ENCODE data around the gene TRIM9.
A peak's percentile ranks its signal among the peaks of the same experiment; 100 is the strongest.

The TRIM9 gene

DNA sequence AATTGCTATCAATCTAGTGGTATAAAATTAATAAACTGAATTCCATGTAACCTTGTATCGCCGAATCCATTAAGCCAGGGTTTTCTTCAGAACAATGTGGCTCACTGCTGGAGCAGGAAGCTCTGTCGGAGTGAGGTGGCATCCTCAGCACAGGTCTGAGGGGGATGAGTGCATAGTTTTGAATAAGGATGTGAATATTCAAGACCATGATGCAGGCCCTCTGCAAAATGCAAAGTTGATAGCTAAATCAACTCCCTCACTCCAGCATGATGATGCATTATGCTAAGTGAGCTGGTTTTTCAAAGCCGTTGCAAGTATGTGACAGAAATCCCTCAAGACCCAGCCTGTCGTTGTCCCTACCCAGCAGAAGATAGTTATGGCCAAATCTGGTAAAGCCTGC lies 53.0 kb downstream of the TRIM9 start:
- DNase-seq = no peak

- no peak for DNase-seq
Measured at GRCh38 chr14:51041108-51041531, 53.8 kb downstream of the TRIM9 start.

GRCh38 chr14:51039252-51039651 lies 55.7 kb downstream of the TRIM9 start:
- DNase-seq = no peak

DNA sequence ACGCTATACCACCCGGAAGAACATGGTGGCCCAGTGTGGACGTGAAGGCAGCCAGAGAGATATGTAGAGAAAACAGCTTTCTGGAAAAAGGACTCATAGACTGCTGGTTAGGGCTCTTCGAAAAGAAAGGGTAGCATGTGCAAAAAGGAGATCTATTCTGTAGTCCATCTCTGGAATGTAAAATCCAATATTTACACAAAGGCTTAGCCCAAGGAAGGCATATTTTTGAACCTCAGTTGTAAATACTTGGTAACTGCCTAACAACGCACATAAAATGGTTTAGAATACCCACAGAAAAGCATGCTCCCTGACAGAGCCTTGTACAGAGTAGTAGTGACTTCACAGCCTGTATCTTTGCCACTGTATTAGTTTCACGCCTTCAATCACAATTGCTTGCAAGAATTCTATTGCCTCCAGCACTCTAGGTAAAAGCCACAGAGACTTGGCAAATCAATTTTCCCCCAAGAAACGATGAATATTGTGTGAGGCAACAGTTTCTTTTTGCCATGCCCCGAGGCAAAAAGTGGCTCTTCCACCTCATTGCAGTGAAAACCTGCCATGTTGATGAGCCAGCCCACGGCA lies 59.2 kb downstream of the TRIM9 start:
- DNase-seq = no peak

- no peak for DNase-seq
Measured at GRCh38 chr14:51028851-51029754, 65.8 kb downstream of the TRIM9 start.

DNA sequence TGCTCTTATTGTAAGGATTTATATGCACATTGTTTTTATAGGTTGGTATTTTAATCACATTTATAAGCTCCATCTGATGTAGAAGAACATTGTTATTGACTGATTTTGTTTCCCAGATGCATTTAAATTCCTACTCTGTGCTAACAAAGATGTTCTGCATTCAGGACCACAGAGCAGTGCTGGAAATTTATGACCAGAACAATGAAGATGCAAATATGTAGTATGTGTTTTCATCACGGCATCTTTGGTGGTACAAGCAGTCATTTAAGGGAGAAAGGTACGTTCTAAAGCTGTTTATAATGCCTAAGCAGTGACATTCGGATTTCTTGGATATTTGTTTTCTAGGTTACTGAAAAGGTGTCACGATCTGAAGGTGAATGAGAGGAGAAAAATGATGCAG lies 66.5 kb downstream of the TRIM9 start:
- no peak for DNase-seq

GRCh38 chr14:51024377-51024776 lies 70.5 kb downstream of the TRIM9 start:
- DNase-seq = no peak

- no peak for DNase-seq
Measured at GRCh38 chr14:51023964-51024363, 70.9 kb downstream of the TRIM9 start.

- no peak for DNase-seq
Measured at GRCh38 chr14:51022769-51023168, 72.1 kb downstream of the TRIM9 start.

- DNase-seq = no peak
Measured at GRCh38 chr14:51020024-51020710, 74.7 kb downstream of the TRIM9 start.

GRCh38 chr14:51019089-51019488 lies 75.8 kb downstream of the TRIM9 start:
- DNase-seq = no peak

DNA sequence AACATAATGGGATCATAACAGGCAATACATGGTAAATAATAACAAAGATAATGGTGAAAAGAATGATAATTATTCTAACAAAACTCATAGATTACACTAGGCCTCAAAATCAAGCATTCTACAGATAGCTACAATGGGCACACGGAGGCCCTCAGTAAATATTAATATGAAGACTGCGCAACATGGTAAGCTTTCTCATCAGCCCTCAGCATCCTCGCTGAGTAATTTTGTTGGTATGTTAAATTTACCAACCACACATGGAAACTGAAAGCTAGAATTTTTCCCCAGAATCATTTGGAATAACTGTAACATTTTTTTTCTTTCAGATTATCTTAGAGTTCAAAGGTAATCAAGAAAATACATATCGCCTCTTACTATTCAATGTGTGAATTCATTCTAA lies 76.4 kb downstream of the TRIM9 start:
- no peak for DNase-seq

DNA sequence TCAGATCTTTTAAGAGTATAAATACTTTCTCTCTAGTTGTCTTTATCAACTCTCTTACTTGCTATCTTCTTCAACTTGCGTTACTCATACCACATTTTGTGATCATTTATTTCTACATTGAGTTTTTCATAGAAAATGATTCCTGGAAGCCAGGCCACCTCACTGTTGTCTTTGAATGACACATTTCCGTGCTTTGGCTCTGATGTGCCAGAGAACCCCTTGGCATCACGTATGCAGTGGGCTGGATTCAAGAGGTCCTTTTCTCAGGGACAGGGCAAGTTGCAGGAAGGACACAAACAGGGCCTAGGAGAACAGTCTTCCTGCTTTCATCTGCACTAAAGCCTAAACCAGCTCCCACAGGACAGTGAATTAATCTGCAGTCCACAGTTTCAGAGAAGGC lies 80.3 kb downstream of the TRIM9 start:
- DNase-seq = no peak

DNA sequence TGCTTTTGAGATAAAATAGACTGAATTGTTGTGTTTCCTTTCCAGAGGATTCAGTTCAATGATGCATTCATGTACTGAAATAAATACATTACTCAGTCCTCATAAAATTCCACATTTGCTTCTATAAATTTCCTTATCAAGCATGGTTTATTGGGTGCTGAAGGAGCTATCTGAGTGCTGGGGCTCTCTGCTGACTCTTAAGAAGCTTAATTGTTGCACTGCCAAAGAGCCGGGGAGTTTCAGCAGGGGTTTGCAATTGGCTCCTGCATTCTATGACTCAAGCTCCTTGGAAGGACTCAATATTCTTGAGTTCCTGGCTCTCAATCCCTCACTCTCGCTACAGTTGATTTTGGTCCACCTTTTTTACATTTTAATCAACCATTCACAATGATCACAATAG lies 80.8 kb downstream of the TRIM9 start:
- DNase-seq = no peak

DNA sequence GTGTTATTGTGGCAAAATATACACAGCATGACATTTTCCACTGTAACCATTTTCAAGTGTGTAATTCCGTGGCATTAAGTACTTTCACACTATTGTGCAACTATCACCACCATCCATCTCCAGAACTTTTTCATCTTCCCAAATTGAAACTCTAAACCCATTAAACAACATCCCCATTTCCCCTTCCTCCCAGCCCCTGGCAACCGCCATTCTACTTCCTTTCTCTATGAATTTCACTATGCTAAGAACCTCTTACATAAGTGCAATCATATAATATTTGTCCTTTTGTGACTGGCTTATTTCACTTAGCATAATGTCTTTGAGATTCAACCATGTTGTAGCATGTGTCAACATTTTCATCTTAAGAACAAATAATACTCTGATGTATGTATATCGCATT lies 82.8 kb downstream of the TRIM9 start:
- DNase-seq = no peak

DNA sequence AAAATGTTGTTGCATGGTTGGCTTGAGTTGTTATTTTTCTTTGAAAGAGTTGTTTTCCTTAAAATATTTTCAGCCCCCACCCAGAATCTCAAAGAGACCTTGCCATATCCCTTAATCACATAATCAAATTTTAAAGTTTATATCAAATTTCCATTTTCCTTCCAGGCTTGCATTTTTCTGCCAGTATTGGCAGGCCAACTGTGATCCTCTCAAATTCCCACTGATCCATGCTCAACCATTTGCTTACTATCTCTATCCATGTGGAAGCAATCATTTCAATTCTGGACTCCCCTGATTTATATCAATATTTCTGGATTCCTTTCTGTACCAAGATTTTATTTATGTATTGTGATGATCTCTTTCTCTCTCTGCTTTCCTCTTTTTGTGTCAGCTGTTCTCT lies 86.5 kb downstream of the TRIM9 start:
- no peak for DNase-seq

DNA sequence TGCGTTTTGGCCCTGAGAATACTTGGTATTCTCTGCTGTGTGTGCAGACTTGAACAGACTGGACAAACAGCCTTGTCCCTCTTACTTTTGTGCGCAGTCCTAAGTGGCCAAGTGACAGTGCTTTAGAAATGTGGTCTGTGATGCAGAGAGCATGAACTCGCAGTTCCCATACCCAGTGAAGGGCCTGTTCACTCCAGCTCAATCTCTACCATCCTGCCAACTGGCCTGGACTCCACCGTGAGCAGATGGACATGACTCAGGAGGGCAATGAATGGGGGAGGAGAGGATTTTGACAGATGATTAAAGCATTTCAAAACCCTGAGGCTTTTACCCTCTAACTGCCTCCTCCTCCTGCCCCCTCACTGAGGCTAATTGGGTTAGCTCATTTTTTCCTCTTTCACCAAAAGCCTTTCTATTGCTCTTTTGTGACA lies 88.1 kb downstream of the TRIM9 start:
- peak; percentile 3 for DNase-seq

DNA sequence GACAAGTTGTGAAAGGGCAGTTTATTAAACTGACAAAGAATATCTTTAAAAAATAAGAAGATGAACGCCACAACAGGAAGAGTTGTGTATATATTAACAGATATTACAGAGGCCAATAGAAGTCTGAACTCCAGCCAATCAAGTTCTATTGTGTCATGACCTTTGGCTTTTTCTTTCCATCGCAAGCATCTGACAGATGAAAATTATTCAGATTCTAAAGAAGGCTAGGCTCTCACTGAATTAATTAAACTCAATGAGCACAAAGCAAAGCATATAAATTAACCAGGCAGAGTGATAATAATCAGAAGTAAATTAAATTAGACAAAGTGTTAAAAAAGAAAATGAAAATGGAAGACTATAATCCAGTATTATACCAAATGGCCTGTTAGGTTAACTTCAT lies 88.6 kb downstream of the TRIM9 start:
- no peak for DNase-seq

- DNase-seq = no peak
Measured at GRCh38 chr14:51004801-51005526, 89.9 kb downstream of the TRIM9 start.

DNA sequence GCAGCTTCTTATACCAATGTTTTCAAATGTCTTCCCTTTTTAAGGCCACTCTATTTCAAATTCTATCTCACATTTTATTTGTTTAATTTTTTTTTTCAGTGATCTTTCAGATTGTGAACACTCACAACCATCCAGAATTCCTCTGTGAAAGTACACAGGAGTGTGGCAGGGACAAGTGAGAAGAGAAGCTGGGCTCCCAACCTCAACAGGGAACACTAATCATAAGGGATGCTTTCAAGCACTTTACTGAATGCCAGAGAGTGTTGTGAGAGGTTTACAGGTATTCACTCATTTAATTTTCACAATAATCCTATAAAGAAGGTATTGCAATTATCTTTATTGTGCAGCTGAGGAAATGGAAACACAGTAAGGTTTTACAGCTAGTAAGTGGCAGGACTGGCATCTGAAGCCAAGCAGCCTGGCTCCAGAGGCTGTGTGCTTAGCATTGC lies 90.5 kb downstream of the TRIM9 start:
- DNase-seq = no peak

GRCh38 chr14:51002406-51002999 lies 92.4 kb downstream of the TRIM9 start:
- DNase-seq = no peak

GRCh38 chr14:51000566-51000965 lies 94.3 kb downstream of the TRIM9 start:
- no peak for DNase-seq

DNA sequence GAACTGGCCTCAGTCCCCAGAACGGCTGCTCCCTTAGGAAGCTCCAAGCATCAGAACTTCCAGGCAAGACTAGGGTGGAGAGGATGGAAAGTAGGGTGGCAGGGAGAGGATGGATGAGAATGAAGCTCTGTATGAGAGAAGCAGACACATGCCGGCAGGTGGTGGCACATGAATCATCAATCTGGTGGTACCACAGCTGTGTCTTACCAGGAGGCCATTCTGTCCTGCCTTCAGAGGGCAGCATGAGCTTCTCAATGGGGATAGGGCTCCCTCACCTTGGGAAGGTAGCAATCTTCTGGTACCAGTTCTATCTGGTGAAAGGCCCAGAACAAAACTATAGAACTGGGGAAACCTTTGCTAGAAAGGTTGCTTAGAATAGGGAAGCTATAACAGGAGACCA lies 95.2 kb downstream of the TRIM9 start:
- no peak for DNase-seq
